Left ventricle myocardium inferior (tissue), 1 donor: Measurements from ENCODE around the gene MUC2. TPM values are rescaled to one million over a fixed set of nuclear protein-coding genes. Genes with fewer than 3 reads are reported as not detected.

Source experiments
- DNase-seq: peaks from one replicate; pipeline ENCODE4 v3.0.0-alpha.2; 2020
- H3K27ac ChIP-seq: fragments of 200-600 bp; replicated peaks from 2 replicates; pipeline ENCODE4 v1.8.0; 2021
- H3K27me3 ChIP-seq: fragments of 200-600 bp; 2 replicates; pipeline ENCODE4 v1.8.0; 2021; ENCODE audit warnings: low read depth
- H3K36me3 ChIP-seq: fragments of 200-600 bp; 2 replicates; pipeline ENCODE4 v1.8.0; 2021
- H3K4me1 ChIP-seq: fragments of 200-600 bp; 2 replicates; pipeline ENCODE4 v1.8.0; 2021
- H3K4me3 ChIP-seq: fragments of 200-600 bp; 2 replicates; pipeline ENCODE4 v1.8.0; 2021; ENCODE audit warnings: mild to moderate bottlenecking, moderate library complexity
- H3K9me3 ChIP-seq: fragments of 200-600 bp; replicated peaks from 2 replicates; pipeline ENCODE4 v1.8.0; 2021
- CTCF ChIP-seq: fragments of 200-600 bp; IDR thresholded peaks from 2 replicates; pipeline ENCODE4 v1.8.0; 2021; ENCODE audit warnings: antibody characterized with exemption, mild to moderate bottlenecking, borderline replicate concordance
- intact Hi-C: fragments of 100-400 bp; cut with micrococcal nuclease; formaldehyde crosslinking; loops from one replicate; pipeline ENCODE4 v1.11.0; 2022
- total RNA-seq: library from RNA; stranded (reverse); fragmentation: NEBNext Ultra II Directional; extraction: Animal tissue kit (Norgen Biotek cat#: 25700); gene quantifications from one replicate; pipeline ENCODE4 v1.2.1, GENCODE V29; 2021
- donor health status: DM: no; HTN: yes; CAD: no; lungs with severe emphysema.

Gene MUC2
- total RNA-seq, 1 donor from 2014 or later: 0.03 TPM

- intact Hi-C loops: no loop called here
- no peaks in the 10 kb centered on the region for H3K9me3 ChIP-seq
- no peak overlapping the region for H3K4me3 ChIP-seq
- H3K4me1 ChIP-seq: no peaks in the 10 kb centered on the region
- TF ChIP-seq CTCF: no peak
- H3K27ac ChIP-seq: no peak overlapping the region
- peaks cover 14% of the 10 kb centered on the region for H3K27me3 ChIP-seq
- DNase-seq: no peak
- H3K36me3 ChIP-seq: no peaks in the 10 kb centered on the region
Observed at GRCh38 chr11:1030086-1030485, 44.6 kb upstream of the MUC2 start.

- Histone ChIP-seq H3K4me1 (no peaks in the 10 kb centered on the region), H3K4me3 (no peak overlapping the region), H3K27ac (no peak overlapping the region), H3K9me3 (no peaks in the 10 kb centered on the region), H3K27me3 (peaks cover 18% of the 10 kb centered on the region), H3K36me3 (no peaks in the 10 kb centered on the region)
- intact Hi-C loops: no loop called here
- no peak for DNase-seq
- no peak for TF ChIP-seq CTCF
Observed at GRCh38 chr11:1030556-1030955, 44.1 kb upstream of the MUC2 start.

GRCh38 chr11:1031121-1031899 is 43.4 kb upstream of the MUC2 start:
- no peak for TF ChIP-seq CTCF

GRCh38 chr11:1032310-1032891 is 42.3 kb upstream of the MUC2 start:
- Histone ChIP-seq H3K27ac (no peak overlapping the region), H3K27me3 (peaks cover 37% of the 10 kb centered on the region), H3K9me3 (no peaks in the 10 kb centered on the region), H3K36me3 (no peaks in the 10 kb centered on the region), H3K4me3 (no peak overlapping the region), H3K4me1 (no peaks in the 10 kb centered on the region)
- DNase-seq: no peak
- intact Hi-C loops: no loop called here
- TF ChIP-seq CTCF: no peak

More at GRCh38 chr11:1031121-1031899, 43.4 kb upstream of the MUC2 start:
- H3K27ac ChIP-seq: no peak overlapping the region
- intact Hi-C loops: no loop called here
- DNase-seq: no peak
- H3K4me3 ChIP-seq: no peak overlapping the region
- no peaks in the 10 kb centered on the region for H3K36me3 ChIP-seq
- H3K9me3 ChIP-seq: no peaks in the 10 kb centered on the region
- peaks cover 26% of the 10 kb centered on the region for H3K27me3 ChIP-seq
- H3K4me1 ChIP-seq: no peaks in the 10 kb centered on the region

GRCh38 chr11:1033016-1033798 is 41.5 kb upstream of the MUC2 start:
- intact Hi-C loops: no loop called here
- no peak for TF ChIP-seq CTCF
- Histone ChIP-seq H3K4me3 (no peak overlapping the region), H3K4me1 (no peaks in the 10 kb centered on the region), H3K36me3 (no peaks in the 10 kb centered on the region), H3K27me3 (peaks cover 42% of the 10 kb centered on the region), H3K27ac (no peak overlapping the region), H3K9me3 (no peaks in the 10 kb centered on the region)
- DNase-seq: no peak
